GM21529 (cell line): ENCODE results near the gene PLG.
"Not testable (repeated sequence)": the region's sequence is repeated elsewhere in the genome, so short reads cannot be mapped to it uniquely, and the experiment has no call there.

Source experiments
- ATAC-seq: cut with Tn5 transposase; IDR thresholded peaks from one replicate; pipeline ENCODE4 v1.9.1; 2021; ENCODE audit not compliant: unreplicated experiment

The PLG gene

DNA sequence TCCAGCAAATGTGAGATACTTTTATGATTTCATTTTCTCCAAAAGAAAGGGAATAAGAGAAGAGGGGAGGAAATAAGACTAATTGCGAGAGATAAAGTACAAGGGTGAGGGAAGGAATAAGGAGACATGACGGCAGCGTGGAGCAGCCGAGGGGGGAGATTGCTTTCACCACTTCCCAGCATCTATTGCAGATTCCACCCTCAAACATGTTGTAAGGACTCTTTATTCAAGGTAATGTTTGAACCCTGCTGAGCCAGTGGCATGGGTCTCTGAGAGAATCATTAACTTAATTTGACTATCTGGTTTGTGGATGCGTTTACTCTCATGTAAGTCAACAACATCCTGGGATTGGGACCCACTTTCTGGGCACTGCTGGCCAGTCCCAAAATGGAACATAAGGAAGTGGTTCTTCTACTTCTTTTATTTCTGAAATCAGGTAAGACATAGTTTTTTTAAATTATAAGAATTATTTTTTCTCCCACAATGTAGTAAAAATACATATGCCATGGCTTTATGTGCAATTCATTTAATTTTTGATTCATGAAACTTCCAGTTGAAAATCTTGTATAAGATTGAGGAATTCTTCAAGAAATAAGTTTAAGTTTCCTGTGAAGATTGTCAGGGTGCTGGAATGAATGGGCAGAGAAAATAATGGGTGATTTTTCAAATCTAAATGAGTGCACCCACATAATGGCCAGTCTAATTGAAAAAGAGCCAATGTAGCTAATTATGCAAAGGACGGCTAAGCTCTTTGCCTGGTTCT is at the start of gene PLG:
Gene PLG (plus strand): TSS at position 327 of the 763 bp plus-strand sequence. CDS start 61 bp downstream, at position 388.
- not testable (repeated sequence) for ATAC-seq

DNA sequence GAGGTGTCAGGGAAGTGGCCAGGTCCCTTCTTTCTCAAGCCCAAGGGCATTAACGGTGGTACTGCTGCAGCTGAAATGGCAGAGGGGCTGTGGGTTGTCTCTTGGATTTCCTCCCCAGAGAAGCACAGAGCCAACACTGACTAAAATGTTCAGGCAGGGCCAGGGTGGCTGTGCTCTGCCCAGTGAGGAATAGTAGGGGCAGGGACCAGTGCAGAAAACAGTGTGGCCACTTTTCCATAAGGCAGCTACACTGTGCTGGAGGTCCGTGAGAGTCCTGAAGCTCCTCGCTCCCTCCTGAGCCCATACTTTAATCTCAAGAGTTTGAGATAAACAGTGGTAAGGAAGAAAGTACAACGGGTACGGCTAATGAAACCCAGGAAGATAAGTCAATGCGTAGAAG is 42.5 kb upstream of the PLG start:
- no peak for ATAC-seq

DNA sequence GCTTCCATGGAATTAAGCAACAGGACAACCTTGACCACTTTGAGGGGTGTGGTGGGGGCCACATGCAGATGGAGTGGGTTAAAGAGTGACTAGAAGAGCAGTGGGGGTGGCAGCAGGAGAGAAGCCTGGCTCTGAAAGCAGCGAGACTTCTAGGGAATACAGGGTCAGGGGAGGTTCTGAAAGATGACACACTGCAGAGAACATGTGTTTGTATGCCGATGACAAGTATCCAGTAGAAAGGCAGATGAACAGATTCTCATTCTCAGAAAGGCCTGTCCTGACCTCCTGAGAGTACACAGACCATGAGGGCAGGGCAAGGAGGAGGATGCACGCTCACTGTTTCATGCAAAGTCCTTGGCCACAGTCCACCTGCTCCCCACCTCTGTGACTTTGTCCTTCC is 40.8 kb upstream of the PLG start:
- ATAC-seq: no peak

DNA sequence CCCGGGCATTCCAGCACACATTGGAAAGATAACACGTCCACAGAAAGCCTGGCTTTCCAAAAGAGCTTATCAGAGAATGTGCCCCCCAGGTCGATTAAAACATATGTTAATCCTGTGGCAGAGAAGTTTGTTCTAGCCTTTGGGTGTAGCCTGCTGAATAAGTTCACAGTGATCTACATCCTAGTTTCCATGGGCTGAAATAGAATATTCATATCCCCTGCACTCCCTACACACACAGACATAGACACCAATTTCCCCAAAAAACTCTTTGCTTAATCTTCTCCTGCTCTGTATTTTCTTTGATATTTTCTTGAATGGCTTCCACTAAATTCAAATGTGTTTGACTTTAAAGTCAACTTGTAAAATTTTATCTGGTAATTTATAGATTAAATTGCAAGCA is 39.6 kb upstream of the PLG start:
- no peak for ATAC-seq

DNA sequence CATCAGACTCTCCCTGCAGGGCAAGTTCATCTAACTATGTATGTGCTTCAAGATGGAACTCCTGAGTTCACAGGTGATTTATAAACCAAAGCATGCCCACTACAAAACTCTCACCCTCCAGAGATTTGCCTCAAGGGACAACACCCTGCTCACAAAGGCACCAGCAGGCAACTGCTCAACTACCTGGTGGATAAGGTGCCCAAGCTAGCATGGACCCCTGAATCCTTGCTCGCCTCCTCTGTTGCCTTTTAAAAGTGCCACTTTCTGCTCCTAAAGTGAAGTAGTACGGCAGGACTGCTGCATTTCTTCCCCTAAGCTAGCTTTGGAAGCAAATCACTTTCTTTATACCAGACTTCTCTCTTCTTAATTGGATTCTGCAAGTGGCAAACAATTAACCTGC is 39.2 kb upstream of the PLG start:
- ATAC-seq: no peak

DNA sequence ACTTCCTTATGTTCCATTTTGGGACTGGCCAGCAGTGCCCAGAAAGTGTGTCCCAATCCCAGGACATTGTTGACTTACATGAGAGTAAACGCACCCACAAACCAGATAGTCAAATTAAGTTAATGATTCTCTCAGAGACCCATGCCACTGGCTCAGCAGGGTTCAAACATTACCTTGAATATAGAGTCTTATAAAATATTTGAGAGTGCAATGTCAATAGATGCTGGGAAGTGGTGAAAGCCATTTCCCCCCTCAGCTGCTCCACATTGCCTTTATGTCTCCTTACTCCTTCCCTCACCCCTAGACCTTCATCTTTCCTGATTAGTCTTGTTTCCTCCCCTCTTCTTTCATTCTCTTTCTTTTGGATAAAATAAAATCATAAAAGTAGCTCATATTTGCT is 37.8 kb upstream of the PLG start, which contains the start of gene LPA:
Gene LPA (minus strand): TSS at position 78 of the 400 bp plus-strand sequence. CDS start 61 bp downstream, at position 17.
- ATAC-seq: not testable (repeated sequence)

DNA sequence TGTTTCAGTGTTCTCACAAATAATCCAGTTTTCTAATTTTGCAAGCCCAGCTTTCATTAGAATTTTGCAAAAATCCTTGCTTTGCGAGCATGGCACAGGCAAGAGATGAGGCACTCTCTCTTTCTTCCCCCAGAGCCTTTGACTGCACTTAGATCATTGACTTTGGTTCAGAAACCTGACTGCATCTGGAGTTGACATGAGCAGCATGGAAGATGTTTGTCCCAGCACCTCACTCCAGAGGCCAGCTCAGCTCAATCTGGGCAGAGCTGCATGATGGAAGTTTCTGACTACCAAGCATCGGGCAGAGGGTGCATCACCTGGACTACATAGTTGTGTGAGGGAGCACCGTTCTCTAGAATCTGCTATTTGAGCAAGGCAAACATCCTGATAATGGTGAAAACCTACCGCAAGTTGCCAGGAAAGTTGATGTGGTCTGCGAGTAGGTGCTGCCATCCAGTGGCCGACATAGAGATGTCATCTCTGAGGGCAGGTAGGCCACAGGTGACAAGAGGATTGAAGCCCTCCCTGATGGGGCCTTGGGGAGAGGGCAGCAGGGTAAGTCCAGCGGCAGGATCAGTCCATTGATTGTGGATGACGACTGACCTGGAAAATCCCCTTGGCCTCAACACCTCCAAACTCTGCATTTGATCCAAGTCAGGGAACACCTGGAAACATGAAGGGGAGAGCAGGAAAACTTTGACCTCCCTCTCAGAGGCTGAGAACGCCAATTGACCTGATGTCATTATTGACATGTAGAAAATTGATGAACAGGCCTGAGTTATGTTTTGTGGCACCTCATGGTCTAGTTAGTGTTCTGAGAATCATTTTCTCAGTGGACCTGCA is 34.2 kb upstream of the PLG start:
- ATAC-seq: peak; percentile 82

DNA sequence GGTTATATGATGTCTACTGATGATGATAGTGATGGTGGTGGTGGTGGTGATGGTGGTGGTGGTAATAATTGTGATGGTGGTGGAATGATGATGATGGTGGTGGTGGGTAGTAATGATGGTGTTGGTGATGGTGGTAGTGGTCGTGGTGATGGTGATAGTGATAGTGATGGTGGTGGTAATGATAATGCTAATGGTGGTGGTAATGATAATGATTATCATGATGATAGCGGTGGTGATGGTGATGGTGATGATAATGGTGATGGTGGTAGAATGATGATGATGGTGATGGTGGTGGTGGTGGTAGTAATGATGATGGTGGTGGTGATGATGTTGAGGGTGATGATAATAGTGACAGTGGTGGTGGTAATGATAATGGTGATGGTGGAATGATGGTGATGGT is 33.5 kb upstream of the PLG start:
- ATAC-seq: no peak

DNA sequence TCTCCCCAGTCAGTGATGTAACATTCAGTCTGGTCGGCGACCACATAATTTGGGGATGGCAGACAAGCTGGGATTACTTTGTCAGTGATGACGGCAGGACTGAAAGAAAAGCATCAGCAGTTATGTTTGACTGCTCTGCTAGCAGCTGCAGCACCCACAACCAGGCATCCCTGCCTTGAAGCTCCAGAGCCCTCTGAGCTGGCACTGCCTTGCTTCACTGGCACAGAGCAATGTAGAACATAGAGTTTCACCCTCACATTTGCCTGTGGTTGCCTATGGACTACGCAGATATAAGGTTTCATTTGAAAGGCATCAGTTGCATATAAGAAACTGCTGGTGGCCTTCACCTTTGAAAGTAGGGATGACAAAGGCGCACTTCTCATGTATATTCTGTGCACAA is 25.6 kb upstream of the PLG start:
- not testable (repeated sequence) for ATAC-seq

DNA sequence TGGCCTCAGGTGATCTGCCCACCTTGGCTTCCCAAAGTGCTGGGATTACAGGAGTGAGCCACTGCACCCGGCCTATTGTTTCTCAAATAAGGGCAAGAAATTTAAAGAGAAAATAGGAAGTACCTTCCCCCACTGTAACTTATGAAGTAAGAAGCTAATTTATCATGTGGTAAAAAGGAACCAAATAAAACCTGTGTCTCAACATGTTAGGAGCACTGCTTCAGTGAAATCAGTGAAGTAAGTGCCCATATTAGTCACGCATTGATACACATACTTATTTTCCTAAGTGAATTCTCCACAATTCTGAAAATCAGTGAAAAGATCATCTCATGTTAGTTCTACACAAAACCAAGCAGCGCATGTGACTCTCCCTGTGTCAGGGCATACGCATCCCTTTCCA is 23.8 kb upstream of the PLG start:
- no peak for ATAC-seq

DNA sequence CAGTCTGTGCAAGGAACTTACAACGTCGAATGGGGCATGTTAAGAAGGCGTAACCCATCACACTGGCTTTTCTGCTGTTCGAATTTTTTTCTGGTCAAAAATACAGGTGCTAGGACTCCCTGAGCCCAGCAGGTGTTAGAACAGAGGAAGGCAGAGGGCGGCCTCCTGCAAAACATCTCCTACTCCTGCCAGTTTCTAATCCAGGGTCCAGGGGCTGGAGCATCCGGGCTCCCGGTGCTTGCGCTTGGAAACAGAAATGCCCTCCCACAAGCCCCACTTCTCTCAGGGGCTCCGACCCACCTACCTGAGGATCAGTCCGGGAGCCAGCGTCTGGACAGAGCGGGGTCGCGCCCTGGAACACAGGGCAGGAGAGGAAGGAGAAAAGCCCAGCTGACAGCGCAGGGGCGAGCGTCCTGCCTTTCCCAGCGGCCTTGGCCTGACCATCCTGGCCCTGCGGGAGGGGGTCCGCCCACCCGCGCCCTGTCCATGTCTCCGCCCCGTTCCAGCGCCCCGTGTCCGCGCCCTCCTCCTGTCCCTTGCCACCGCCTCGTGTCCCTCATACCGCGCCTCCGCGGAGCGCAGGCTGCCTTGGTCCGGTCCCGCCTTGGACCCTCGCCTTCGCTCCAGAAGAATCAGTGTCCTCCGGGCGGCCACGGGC is 23.2 kb upstream of the PLG start:
- ATAC-seq: no peak

DNA sequence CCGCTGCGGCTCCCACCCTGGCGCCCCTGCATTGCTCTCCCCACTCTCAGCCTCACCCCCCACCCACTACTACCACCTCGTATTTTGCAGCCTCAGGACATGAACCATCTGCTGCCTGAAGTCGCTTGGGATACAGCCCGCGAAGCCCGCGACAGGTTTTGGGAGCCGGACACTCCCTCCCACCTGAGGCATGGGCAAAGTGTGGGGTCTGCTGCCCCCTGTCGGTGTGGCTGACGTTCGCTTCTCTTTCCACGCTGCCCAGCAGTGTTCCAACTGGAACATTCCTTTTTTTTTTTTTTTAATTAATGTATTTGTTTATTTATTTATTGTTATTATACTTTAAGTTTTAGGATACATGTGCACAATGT is 22.7 kb upstream of the PLG start:
- ATAC-seq: no peak

DNA sequence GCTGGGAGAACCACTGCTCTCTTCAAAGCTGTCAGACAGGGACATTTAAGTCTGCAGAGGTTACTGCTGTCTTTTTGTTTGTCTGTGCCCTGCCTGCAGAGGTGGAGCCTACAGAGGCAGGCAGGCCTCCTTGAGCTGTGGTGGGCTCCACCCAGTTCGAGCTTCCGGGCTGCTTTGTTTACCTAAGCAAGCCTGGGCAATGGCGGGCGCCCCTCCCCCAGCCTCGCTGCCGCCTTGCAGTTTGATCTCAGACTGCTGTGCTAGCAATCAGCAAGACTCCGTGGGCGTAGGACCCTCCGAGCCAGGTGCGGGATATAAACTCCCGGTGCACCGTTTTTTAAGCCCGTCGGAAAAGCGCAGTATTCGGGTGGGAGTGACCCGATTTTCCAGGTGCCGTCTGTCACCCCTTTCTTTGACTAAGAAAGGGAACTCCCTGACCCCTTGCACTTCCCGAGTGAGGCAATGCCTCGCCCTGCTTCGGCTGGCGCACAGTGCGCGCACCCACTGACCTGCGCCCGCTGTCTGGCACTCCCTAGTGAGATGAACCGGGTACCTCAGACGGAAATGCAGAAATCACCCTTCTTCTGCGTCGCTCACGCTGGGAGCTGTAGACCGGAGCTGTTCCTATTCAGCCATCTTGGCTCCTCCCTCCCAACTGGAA is 16.8 kb upstream of the PLG start:
- ATAC-seq: not testable (repeated sequence)

DNA sequence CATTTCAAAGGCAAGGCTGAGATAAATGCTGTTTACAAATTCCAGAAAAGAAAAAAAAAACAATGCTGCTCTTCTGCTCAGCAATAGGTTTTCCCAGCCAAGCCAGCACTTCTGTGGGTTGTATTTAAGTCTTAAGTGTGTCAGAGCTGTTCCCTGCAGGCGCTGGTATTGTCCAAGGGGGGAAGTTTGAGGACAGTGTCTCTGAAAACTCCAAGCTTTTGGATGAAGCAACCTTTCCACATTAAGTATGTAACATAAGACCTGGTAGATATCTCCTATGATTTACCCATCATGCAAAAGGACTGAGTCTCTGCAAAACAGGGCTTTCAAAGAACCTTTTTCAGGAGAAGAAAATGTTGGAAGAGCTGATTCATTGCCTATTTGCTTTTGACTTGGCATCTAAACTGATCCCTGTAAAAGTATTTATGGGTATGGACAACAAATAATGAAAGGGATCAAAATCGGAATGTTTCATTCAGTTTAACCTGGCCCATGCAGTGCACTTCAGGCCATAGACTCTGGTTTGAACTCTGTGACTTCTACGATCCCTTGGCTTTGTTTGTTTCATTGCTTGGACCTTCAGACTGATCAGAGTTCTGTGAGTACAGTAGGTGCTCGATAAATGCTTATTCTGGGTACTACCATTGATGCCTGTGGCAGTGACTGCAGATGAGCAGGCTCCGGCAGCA is 16.1 kb upstream of the PLG start:
- no peak for ATAC-seq

DNA sequence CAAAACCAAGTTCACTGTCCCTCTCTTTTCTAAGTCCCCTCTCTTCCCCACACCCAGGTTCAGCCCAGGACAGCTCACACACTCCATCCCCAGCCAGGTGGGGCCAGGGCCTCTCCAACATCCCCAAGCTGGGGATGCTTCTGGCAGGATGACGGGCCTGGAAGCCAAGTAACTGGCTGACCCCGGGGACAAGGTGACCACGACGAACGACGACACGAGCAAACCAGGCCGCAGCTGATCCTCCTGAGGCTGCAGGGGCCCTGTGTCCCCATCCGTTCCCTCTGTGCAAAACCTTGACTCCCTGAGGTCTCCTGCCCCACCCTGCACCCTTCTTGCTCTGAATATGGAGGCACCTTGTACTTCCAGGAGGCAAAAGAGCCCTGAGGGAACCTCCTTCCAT is 11.6 kb upstream of the PLG start:
- ATAC-seq: no peak

DNA sequence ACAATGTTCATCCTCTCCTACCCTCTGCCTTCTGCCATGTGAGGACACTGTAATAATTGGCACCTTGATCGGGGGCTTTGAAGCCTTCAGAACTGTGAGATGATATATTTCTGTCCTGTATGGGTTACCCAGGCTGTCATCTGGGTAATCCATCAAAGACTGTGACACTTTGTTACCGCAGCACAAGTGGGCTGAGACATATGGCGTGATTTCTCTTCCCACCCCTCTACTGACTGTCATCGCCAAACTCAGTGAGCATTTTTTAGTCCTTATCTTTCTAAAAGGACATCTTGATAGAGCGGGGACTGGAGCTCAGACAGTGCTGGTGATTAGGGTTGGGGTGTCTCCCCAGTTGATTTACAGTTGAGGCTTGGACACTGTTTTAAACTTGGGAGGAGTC is 10.4 kb upstream of the PLG start:
- ATAC-seq: no peak

DNA sequence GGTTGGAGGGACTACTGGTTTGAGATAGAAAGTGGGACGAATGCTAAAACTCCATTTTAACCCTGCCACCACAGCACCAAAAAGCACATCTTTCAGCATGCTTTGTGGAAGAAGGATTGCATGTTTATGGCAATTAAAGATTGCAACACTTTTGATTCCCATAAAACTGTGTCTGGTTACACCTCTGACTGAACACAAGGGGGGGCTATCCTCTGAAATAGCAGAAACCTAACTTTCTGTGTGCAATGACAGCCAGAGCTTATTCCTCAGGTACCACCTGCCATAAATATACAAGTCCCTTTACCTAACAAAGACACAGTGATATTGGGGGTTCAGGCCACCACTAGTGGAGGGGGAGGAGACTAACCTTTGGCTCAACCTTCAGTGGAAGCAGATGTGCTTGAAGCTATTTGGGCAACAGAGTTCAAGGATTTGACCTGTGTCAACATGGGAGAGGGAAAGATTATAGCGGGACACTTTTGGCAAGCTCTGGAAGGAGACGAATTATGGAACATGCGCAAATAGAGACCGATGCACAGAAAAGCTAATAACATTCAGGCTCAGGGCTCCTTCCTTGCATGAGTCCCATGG is 9.6 kb upstream of the PLG start:
- ATAC-seq: no peak

DNA sequence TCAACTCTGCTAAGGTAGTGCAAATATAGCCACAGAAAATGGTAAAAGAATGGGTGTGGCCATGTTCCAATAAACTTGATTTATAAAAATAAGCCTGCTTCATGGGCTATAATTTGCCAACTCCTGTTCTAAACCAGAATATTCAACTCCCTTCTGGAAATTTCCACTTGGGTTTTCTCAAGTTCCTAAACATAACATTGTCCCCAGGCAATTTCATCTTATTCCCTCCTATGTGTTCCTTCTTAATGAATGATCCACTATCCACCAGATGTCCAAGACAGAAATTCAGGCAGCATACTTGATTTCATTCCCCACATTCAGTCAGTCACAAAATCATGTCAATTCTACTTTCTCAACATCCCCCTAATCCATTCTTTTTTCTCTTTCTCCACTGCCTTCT is 7.0 kb upstream of the PLG start:
- ATAC-seq: not testable (repeated sequence)

DNA sequence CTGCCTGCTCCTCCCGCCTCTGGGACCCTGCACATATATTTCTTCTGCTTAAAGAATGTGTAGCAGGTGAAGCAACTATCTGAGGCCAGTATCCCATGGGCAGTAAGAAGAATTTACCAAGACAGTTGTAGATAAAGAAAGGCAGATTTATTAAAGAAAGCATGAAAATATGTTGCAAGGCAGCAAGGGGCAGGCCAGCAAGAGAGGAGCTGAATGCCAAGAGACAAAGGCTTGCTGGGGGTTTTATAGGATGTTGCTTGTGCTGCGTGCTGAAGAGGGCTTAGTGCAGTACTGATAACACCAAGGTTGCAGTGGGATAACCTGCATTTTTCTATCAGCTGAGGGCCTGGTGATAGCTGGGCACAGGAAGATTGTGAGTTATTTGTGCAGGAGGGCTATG is 6.4 kb upstream of the PLG start:
- ATAC-seq: not testable (repeated sequence)

DNA sequence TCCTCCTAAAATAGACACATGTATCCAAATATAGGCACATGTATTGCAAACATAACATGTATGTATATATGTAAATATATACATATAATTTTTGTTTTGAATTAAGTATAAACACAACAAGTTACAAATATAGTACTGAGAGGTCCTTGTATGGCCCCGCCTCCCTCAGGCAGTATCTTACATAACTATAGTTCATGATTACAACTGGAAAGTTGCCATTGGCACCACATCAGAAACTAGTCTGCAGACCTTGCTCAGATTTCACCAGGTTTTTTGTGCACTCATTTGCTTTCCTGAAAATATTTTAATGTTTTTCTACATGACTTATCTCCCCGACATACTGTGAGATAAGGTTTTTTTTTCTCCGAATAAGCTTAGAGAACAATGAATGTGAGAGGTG is 5.2 kb upstream of the PLG start:
- ATAC-seq: not testable (repeated sequence)
